NOMO-1 treated with DMSO at 0.1 percent for 48 hours (cell line): ENCODE results near the gene SETDB1.
"Not testable (repeated sequence)": the region's sequence is repeated elsewhere in the genome, so short reads cannot be mapped to it uniquely, and the experiment has no call there.

ENCODE experiments used
- DNase-seq: peaks from one replicate; lab custom pipeline; 2025; ENCODE audit not compliant: unreplicated experiment; lab: John Stamatoyannopoulos, UW

The SETDB1 gene

DNA sequence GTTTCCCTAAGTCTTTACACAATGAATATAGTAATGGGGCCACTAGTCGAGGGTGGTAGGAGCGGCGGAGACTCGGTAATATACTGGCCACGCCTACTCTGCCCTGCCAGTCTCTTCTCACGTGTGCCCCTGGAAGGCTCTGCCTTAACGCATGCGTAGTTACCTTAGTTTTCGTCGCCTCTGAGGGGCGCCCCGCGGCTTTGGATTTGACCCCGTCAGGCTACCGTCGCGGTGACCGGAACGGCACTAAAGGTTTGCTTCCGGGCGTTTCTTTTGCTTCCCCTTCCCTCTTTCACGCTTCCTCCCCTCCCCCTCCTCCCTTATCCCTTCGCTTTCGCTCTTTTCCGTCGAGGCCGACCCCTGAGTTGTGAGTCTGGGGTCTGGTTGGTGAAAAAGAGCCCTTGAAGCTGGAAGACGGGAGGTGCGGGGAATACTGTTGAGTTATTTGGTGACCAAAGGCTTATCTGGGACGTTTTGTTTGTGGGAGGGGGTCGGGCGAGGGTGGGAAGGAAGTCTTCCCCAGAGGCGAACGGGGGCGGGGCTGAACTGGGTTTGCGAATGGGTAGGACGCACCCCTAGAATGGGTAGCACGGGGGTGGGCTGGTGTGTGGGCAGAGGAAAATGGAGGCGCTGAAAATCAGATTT is at the start of gene SETDB1:
Gene SETDB1 (plus strand): TSS at position 267 of the 645 bp plus-strand sequence. CDS start 1,352 bp downstream, outside the sequence.
- DNase-seq: peak; percentile 99

DNA sequence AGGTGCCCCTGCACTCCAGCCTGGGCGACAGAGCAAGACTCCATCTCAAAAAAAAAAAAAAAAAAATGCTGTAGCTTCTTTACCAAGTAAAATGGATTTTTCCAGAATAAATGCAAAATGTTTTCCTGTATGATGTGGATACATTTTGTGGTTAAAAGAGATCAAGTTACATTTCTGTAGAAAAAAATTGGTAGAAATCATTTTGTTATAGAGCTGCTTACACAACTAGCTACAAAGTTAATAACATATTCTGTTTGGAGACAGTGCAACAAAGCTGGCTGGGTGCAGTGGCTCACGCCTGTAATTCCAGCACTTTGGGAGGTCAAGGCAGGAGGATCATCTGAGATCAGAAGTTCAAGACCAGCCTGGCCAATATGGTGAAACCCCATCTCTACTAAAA is 47.2 kb upstream of the SETDB1 start:
- DNase-seq: not testable (repeated sequence)

DNA sequence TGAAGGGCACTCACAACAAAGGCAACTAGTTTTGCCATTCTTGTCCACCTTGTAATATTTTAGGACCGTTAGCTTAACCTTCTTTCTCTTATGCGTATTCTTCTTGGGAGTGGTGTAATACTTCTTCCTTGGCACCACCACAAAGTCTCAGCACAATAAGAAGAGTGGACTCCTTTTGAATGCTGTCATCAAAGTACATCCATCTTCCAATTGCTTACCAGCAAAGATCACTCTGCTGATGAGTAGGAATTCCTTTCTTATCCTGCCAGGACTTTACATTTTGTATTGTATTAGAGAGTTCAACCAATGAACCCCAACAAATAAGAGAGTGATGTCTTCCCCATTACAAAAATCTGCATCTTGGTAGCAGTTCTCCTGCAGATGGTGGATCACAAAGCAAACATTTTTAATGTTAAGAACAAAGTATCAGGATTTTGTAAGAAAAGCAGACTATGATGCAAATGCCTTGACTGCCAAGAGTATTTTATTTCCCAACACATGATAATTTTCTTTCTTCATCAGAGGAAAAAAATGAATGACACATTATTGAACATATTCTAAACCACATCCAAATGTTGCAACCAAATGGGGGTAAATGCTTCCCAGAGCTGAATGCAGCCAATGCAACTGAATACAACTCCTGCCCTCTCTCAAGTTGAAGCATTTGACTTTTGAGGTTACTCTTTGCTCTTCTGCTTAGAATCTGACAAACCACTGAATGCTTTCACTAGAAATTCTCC is 44.7 kb upstream of the SETDB1 start:
- DNase-seq: peak; percentile 94

DNA sequence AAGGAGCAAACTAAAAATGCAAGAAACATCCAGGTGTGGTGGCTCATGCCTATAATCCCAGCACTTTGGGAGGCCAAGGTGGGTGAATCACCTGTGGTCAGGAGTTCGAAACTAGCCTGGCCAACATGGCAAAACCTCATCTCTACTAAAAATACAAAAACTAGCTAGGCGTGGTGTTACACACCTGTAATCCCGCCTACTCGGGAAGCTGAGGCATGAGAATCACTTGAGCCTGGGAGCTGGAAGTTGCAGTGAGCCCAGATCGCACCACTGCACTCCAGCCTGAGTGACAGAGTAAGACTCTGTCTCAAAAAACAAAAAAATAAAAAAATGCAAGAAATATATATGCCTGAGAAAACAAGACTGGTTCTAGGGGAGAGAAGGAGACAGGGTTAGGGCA is 43.0 kb upstream of the SETDB1 start:
- DNase-seq: not testable (repeated sequence)

DNA sequence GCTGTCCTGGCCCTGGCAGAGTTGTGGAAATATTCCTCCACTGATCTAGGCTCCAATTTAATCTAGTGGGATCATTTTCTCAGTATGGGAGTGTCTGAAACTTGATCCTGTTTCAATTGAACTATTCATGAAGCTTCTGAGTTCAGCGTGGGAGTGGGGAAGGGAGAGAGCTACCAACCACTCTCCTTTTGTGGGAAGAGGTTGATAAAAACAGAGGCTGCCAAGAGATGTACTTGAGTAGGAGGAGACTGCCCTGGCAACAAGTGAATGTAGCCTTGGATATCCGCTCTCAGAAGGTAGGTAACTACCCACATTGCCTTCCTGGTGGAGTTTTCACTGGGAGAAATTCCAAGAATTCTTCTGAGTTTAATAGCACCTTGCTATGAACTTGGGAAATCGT is 39.1 kb upstream of the SETDB1 start, which contains the start of gene CTXND2:
Gene CTXND2 (plus strand): TSS at position 119 of the 400 bp plus-strand sequence. CDS start 25,179 bp downstream, outside the sequence.
- DNase-seq: no peak

DNA sequence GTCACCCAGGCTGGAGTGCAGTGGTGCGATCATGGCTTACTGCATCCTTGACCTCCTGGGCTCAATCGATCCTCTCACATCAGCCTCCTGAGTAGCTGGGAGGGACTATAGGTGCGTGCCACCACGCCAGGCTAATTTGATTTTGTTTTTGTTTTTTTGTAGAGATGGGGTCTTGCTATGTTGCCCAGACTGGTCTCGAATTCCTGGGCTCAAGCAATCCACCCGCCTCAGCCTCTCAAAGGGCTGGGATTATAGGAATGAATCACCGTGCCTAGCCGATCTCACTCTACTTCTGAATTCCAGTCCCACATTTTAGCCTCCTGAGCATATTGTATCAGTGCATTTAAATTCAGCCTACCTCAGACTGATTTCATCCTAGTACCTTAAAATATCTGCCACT is 37.4 kb upstream of the SETDB1 start:
- DNase-seq: no peak

DNA sequence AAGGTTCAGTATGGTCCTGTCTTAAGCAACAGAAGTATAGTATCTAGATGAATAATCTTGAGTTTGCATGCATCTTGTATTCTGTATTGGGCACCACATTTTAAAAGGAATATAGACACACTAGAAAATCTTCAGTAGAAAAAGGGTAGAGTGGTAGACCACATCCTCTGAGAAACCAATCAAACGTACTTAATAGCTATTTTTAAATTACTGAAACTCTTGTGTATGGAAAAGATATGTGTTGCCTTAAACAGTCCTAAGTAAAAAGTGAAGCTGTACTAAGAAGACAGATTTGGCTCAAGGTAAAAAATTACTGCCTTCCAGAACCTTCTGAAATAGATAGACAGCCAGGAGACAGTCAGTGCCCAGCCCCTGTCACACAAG is 36.1 kb upstream of the SETDB1 start:
- no peak for DNase-seq

DNA sequence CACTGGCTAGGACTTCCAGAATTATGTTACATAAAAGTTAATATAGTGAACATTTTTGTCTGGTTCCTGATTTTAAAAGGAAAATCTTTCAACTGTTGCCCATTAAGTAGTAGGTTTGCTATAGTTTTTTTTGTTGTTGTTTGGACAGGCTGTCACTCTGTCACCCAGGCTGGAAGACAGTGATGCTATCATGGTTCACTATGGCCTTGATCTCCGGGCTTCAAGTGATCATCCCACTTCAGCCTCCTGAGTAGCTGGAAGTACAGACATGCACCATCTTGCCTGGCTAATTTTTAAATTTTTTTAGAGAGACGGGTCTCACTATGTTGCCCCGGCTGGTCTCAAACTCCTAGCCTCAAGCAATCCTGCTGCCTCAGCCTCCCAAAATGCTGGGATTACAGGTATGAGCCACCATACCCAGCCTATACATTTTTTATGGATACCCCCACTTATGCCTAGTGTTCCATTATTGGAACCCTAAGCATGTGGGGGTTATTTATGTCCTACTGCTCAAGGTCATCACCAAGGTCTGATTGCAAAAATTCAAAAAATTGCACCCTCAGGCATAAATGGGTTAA is 32.7 kb upstream of the SETDB1 start:
- no peak for DNase-seq

DNA sequence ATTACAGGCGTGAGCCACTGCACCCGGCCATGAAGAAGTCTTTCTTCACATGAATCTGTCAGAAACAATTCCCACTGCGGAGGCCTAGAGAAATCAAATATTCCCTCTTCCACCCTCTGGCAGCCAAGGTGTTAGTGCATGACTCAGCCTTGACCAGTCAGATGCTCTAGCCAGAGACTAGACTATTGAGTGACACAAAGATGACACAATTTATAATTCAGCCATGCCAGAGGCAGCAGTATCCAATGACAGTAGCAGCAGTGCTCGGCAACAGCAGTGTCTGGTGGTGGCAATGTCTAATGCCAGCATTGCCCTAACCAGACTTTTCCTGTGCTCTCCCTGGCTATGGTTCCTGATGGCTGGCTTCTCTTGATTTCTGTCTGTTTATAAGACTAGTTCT is 30.5 kb upstream of the SETDB1 start:
- DNase-seq: no peak

DNA sequence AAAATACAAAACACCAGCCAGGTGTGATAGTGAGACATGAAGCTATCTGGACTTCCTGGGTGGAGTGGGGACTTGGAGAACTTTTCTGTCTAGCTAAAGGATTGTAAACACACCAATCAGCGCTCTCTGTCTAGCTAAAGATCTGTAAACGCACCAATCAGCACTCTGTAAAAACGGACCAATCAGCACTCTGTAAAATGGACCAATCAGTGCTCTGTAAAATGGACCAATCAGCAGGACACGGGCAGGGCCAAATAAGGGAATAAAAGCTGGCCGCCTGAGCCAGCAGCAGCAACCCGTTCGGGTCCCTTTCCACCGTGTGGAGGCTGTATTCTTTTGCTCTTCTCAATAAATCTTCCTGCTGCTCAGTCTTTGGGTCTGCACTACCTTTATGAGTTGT is 26.4 kb upstream of the SETDB1 start:
- DNase-seq: not testable (repeated sequence)

DNA sequence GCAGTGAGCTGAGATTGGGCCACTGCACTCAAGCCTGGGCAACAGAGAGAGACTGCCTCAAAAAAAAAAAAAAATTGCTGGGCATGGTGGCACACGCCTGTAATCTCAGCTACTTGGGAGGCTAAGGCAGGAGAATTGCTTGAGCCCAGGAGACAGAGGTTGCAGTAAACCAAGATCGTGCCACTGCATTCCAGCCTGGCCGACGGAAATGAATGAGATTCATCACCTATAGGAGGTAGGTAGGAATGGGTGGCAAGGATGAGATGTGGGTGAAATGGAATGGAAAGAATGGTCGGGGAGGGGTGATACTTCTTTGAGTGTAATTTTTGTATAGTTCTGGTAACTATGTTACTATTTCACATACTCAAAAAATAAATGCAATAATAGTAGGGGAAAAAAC is 23.8 kb upstream of the SETDB1 start:
- DNase-seq: no peak

DNA sequence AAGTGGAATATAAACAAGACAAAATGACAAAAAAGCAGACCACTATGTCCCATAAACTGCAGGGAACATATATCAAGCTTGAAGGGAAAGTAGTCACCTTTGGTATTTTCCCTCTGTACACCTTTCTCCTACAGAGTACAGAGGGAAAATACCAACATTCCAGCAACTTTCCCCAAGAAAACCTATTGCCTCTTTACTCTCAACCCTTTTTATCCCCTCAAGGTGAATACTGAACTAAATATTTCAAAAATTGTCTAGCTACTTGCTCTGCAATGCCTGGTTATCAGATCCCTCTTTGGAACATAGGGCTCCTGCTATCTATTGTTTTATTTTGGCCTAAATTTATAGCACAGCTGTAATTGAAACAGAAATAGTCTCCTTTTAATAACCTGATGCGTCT is 23.4 kb upstream of the SETDB1 start:
- DNase-seq: no peak

DNA sequence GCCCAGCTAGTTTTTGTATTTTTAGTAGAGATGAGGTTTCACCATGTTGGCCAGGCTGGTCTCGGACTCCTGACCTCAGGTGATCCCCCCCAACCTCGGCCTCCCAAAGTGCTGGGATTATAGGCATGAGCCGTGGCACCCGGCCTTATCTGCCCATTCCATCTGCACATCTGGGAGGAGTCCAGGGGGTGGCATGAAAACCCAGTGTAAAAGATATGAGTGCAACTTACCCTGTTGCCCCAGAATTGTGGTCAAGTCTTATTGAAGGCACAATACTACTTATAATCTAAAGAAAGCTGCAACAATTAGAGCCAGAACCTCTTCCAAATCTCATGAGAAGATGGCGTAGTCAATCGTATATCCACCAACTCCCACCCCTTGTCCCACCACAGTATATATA is 20.9 kb upstream of the SETDB1 start:
- no peak for DNase-seq

DNA sequence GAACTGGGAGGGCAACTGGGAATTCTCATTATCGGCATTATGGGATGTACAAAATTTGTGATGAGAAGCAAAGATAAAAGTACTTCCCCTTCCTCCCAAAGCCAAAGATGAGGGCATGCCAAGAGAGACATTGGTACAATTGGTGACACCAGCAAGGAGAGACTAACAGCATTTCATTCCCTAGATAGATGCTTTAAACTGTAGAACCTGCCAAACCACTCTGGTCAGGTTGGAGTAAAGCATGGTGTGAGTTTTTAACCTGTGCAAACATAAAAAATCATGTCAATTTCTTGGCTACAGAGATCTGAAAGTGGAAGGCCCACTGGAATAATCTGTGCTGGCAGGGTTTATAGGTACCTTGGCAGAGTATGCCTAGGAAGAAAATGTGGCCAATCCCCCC is 19.8 kb upstream of the SETDB1 start:
- no peak for DNase-seq

DNA sequence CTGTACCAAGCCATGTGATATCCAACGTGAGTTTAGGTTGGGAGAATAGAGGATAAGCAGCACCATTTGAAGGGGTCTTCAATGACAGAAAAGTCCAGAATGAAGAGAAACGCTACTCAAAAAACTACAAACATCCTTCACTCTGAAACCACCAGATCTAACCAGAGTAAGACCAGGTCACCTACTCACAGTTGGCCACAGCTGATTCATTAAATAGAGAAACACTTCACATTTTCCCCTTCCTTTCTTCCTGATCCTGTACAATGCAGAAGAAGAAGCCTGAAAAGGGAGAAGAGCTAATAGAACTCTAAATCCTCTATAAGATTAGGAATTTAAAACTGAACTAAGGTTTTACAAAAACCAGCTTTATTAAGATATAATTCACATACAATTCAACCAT is 19.4 kb upstream of the SETDB1 start:
- no peak for DNase-seq

DNA sequence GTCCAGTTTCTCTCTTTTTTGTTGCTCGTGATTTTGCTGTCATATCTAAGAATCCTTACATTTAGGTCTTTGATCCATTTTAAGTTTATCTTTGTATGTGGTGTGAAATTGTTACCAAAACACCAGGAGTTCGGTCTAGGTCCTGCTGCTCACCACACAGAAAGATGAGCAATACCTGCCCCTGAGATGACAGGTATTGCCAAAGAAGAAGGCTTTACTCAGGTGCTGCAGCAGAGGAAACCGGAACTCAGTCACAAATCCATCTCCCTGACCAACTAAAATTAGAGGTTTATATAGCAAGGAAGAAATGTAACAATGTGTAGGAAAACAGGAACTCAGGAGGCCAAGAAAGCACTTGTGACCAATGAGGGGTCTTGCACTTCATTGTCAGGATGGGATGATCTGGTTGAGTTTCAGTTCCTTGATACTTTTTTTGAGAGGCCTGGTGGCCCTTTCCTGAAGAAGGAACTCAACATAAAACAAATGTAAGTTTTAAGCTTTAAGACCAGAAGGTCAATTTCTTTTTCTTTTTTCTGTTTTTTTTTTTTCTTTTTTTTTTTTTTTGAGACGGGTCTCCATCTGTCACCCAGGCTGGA is 16.5 kb upstream of the SETDB1 start:
- peak; percentile 65 for DNase-seq

DNA sequence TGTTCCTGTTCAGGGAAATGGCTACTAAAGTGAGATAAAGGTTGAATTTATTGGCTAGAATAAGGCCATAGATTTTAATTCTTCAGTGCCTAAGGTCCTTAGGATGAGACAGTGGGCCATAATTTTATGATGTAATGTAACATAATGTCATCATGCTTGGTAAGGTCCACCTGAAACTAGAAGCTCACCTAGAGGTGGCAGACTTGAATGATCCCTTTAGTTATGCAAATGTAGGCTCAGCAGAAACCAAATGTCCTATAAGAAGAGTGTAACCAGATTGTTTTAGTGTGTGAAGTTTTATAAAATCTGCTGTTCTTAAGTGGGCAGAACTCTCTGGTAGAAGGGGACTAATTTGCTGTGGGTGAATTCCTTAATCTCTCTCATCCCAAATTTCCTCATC is 13.5 kb upstream of the SETDB1 start:
- DNase-seq: no peak

DNA sequence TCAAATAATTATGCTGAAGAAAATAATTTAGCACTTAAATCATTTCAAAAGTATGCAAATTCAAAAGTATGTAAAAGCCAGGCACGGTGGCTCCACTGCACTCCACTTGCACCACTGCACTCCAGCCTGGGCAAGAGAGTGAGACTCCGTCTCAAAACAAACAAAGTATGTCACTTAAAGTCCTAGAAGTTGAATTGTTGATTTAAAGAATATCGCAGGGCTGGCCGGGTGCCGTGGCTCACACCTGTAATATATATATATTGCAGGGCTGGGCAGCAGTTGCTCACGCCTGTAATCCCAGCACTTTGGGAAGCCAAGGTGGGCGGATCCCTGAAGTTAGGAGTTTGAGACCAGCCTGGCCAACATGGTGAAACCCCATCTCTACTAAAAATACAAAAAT is 8.8 kb upstream of the SETDB1 start:
- no peak for DNase-seq

DNA sequence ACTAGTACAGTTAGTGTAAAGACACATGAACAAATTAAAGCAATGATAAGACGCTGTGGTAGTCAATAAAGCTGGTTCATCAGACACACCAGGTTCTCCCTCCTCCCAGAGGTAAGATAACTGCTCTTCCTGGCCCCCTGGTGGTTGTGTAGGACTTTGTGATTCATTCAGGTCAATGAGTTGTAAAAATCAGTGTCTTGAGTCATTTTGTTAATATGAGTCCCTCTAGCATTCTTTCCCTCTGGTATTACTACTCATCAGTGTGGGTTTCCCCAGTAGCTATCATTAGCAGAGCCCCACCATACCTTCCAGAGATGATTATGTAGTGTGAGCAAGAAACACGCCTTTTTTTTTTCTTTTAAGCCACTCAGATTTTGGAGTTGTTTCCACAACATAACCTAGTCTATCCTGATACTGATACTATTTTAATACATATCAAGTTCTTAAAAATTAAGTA is 3.6 kb upstream of the SETDB1 start:
- DNase-seq: peak; percentile 81

DNA sequence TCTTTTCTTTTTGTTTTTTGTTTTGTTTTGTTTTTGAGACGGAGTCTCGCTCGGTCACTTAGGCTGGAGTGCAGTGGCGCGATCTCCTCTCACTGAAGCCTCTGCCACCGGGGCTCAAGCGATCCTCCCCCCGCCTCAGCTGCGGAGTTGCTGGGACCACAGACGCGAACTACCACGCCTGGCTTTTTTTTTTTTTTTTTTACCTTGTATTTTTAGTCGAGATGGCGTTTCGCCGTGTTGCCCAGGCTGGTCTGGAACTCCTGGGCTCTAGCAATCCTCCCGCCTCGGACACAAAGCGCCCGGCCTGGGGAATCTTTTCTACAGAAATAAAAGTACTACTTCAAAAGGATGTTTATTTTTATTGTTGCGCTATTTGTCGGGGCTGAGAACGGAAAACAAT is 1.1 kb upstream of the SETDB1 start:
- no peak for DNase-seq

DNA sequence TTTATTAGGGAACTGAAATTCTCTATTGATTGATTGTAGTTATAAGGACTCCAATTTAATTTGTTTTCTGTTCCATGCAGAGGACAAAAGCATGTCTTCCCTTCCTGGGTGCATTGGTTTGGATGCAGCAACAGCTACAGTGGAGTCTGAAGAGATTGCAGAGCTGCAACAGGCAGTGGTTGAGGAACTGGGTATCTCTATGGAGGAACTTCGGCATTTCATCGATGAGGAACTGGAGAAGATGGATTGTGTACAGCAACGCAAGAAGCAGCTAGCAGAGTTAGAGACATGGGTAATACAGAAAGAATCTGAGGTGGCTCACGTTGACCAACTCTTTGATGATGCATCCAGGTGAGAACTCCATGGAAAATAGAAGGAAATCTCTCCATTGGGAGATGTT is 1.5 kb downstream of the SETDB1 start:
- DNase-seq: peak; percentile 7

DNA sequence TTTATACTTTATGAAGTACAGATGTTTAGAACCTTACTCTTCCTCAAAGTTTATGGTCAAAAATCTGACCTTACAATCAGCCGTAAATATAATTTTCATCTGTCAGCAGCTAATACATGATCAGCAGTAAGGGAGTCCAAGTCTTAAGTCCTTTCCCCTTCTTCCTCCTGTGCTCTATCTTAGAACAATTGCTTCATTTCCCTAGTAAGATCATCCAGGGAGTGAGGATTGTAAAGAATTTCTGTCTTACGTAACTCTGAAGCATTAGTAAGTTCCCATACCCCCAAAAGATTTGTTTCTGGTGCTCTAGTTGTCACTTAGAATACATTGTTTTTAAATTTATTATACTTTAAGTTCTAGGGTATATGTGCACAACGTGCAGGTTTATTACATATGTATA is 2.1 kb downstream of the SETDB1 start:
- DNase-seq: no peak
